Smooth muscle cell of bladder (primary cell): ENCODE data around the gene CKAP2L. TPM values are rescaled to one million over a fixed set of nuclear protein-coding genes. Genes with fewer than 3 reads are reported as not detected.

Experiments
- total RNA-seq: library from RNA; depleted of rRNA; stranded (reverse); fragments of >200 nt; gene quantifications from 2 replicates; pipeline ENCODE4 v1.2.3, GENCODE V29; 2014

Gene CKAP2L, protein sequence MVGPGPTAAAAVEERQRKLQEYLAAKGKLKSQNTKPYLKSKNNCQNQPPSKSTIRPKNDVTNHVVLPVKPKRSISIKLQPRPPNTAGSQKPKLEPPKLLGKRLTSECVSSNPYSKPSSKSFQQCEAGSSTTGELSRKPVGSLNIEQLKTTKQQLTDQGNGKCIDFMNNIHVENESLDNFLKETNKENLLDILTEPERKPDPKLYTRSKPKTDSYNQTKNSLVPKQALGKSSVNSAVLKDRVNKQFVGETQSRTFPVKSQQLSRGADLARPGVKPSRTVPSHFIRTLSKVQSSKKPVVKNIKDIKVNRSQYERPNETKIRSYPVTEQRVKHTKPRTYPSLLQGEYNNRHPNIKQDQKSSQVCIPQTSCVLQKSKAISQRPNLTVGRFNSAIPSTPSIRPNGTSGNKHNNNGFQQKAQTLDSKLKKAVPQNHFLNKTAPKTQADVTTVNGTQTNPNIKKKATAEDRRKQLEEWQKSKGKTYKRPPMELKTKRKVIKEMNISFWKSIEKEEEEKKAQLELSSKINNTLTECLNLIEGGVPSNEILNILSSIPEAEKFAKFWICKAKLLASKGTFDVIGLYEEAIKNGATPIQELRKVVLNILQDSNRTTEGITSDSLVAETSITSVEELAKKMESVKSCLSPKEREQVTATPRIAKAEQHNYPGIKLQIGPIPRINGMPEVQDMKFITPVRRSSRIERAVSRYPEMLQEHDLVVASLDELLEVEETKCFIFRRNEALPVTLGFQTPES
- total RNA-seq, result 0.74 and 0.85 TPM in 2 replicates

DNA sequence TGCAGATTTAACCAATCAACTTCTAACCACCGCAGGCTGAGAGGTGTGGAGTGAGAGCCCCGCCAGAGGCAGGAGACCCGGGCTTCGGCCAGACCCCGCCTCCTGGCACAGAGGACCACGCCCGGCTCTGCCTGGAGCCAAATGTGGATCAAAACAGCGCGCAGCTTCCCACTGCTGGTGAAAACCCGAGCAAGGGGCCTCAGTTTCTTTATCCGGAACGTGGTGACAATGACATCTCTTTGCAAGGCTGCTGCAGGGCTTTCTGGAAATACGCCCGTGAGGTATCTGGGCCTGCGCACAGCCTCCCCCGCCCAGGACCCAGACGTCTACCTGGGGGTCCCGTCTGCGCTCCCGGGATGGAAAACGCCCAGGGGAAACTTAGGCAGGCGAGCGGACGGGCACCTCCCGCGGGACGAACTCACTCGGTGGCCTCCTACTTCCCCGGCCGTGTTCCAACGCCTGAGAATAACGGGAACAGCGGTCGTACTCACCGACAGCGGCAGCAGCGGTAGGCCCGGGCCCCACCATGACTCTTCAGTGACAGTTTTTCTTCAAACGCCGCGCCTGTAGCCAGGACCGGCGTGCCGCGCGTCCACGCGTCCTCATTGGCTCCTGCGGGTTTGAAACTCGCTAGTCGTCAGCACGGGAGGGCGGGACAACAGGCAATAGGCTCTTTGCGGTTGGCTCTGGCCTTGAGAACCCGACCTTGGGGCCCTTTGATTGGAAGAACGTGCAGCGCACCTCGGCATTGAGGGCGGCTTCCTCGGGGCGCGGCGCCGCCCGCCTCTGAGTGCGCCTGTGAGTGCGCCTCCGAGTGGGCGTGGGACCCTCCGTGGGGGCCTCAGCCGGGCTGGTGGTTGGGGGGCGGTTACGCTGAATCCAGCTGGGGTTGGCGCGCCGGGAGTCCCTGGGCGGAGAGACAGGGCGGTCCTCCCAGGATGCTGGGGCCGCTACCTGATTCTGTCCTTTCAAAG lies at the start of gene CKAP2L:
Gene CKAP2L, minus strand, starts transcription at position 539 of the 974 bp plus-strand sequence. Its CDS starts 11 bp downstream, at position 528.

DNA sequence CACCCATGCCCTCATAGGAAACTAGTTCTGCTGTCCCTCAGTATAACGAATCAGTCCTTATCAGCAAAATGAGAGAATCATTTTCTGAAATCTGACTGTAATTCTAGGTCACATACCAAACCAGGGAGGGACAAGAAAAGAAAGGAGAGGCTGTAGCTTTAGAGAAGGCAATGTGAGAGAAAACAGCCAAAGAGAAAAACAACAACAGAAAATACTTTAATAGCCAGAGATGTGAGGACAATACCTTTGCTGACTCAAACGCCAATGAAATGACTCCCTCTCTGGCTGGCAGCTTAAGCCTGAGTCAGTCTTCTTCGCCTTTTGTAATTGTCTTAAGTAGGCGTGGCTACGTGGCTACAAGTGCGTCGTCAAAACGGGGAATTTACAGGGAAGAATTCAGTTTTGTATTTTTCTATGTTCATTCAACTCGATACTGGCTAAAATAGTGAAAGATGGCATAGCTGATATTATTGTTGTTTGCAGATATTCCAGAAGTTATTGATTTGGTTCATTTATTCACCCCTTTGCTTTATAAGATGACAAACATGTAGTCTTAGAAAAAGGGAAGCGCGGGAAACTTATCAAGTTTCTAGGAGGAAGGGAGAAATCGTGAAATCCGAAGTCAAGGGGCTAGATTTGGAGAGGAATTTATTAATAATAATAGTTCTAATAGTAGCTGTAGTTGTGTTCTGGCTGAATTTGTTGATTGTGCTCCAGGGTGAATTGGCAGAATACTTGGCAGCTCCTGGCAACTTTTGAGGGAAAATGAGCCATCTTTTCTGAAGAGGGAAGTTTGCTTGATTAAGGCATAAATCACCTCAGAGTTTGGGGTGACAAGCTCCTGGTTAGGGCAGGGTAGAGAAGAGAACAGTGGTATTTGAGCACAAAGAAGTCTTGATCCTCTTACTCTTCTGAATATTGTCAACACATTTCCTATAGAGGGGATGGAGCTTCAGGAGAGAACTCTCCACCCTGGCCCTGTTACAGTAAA lies 20.1 kb upstream of the CKAP2L start, which contains the start of gene IL1A:
Gene IL1A, minus strand, starts transcription at position 295 of the 991 bp plus-strand sequence. CDS start 723 bp downstream, outside the sequence.

DNA sequence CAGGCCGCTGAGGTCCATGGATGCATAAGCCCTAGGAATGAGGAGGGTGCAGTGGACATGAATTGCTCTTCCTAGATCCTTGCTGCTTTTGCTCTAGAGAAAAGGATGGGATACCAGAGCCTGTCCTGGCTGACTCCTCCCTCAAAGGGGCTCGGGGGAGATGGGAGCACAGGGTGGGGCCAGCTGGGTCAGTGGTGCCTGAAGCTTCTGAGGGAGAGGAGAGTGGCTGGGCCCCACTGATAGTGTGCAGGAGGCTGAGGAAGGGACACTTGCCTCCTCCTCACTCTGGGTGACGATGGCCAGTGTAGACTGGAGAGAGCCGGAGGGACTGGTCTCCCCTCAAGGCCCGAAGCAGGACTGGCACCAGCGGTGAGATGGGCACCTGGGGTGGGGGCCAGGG lies 43.6 kb downstream of the CKAP2L start, which contains the start of gene NT5DC4:
Gene NT5DC4, plus strand, starts transcription at position 236 of the 400 bp plus-strand sequence. Its CDS starts 60 bp downstream, at position 296.

Other genes starting within 250 kb of the CKAP2L start
- 9.7 and 11.5 TPM in 2 replicates for gene POLR1B, start 222.1 kb downstream of the CKAP2L start, total RNA-seq
- gene CHCHD5, start 180.0 kb downstream of the CKAP2L start, total RNA-seq, result 12.0 and 14.2 TPM in 2 replicates
- gene SLC20A1, start 118.7 kb downstream of the CKAP2L start, total RNA-seq, result 28.2 and 42.7 TPM in 2 replicates
- not detected in 2 replicates for gene NT5DC4, start 43.6 kb downstream of the CKAP2L start, total RNA-seq
- 2.3 and 7.5 TPM in 2 replicates for gene IL1A, start 19.9 kb upstream of the CKAP2L start, total RNA-seq
- gene IL1B, start 72.2 kb upstream of the CKAP2L start, total RNA-seq, result 26.3 and 54.3 TPM in 2 replicates
- gene IL37, start 146.6 kb upstream of the CKAP2L start, total RNA-seq, result not detected in 2 replicates
- not detected in 2 replicates for gene IL36G, start 213.4 kb upstream of the CKAP2L start, total RNA-seq
- not detected in 2 replicates for gene IL36A, start 240.8 kb upstream of the CKAP2L start, total RNA-seq